ENCODE measurements around the gene BTBD16.
A peak's percentile ranks its signal among the peaks of the same experiment; 100 is the strongest.

Gene BTBD16

GRCh38 chr10:122271076-122271475 lies at the start of gene BTBD16:
BTBD16 (plus strand) TSS chr10:122271296; CDS start chr10:122275082, 3,786 bp downstream.
- no peak for DNase-seq (ENCODE audit: low read depth)

- DNase-seq (ENCODE audit: low read depth) = no peak
Observed at GRCh38 chr10:122221958-122222357, 49.1 kb upstream of the BTBD16 start.

GRCh38 chr10:122222638-122223037 lies 48.5 kb upstream of the BTBD16 start:
- DNase-seq (ENCODE audit: low read depth) = no peak

GRCh38 chr10:122224159-122224558 lies 46.9 kb upstream of the BTBD16 start:
- no peak for DNase-seq (ENCODE audit: low read depth)

- DNase-seq (ENCODE audit: low read depth) = peak; percentile 10
Observed at GRCh38 chr10:122225330-122225729, 45.8 kb upstream of the BTBD16 start.

- DNase-seq (ENCODE audit: low read depth) = no peak
Observed at GRCh38 chr10:122227754-122228153, 43.3 kb upstream of the BTBD16 start.

GRCh38 chr10:122229666-122230065 lies 41.4 kb upstream of the BTBD16 start:
- no peak for DNase-seq (ENCODE audit: low read depth)

- no peak for DNase-seq (ENCODE audit: low read depth)
Observed at GRCh38 chr10:122230222-122230621, 40.9 kb upstream of the BTBD16 start.

GRCh38 chr10:122232769-122233168 lies 38.3 kb upstream of the BTBD16 start:
- DNase-seq (ENCODE audit: low read depth) = peak; percentile 95

GRCh38 chr10:122233857-122234348 lies 37.2 kb upstream of the BTBD16 start:
- no peak for DNase-seq (ENCODE audit: low read depth)

GRCh38 chr10:122234416-122234815 lies 36.7 kb upstream of the BTBD16 start:
- DNase-seq (ENCODE audit: low read depth) = no peak

- DNase-seq (ENCODE audit: low read depth) = no peak
Observed at GRCh38 chr10:122236690-122237306, 34.3 kb upstream of the BTBD16 start.

- DNase-seq (ENCODE audit: low read depth) = no peak
Observed at GRCh38 chr10:122237331-122237990, 33.6 kb upstream of the BTBD16 start.

GRCh38 chr10:122239578-122240257 lies 31.4 kb upstream of the BTBD16 start:
- DNase-seq (ENCODE audit: low read depth) = peak; percentile 44

- no peak for DNase-seq (ENCODE audit: low read depth)
Observed at GRCh38 chr10:122240401-122240800, 30.7 kb upstream of the BTBD16 start.

- no peak for DNase-seq (ENCODE audit: low read depth)
Observed at GRCh38 chr10:122241836-122242235, 29.3 kb upstream of the BTBD16 start.

GRCh38 chr10:122243550-122243949 lies 27.5 kb upstream of the BTBD16 start:
- no peak for DNase-seq (ENCODE audit: low read depth)

GRCh38 chr10:122244001-122244975 lies 26.8 kb upstream of the BTBD16 start:
- DNase-seq (ENCODE audit: low read depth) = no peak

- no peak for DNase-seq (ENCODE audit: low read depth)
Observed at GRCh38 chr10:122245136-122245535, 26.0 kb upstream of the BTBD16 start.

- DNase-seq (ENCODE audit: low read depth) = no peak
Observed at GRCh38 chr10:122245897-122246296, 25.2 kb upstream of the BTBD16 start.

- no peak for DNase-seq (ENCODE audit: low read depth)
Observed at GRCh38 chr10:122246830-122247520, 24.1 kb upstream of the BTBD16 start.

Measured in amniotic epithelial cell (primary cell).